ENCODE results near the gene ARHGEF4.

ARHGEF4 gene

GRCh38 chr2:130864830-130865800, 28.4 kb downstream of the ARHGEF4 start:
- no peak for DNase-seq

GRCh38 chr2:130869441-130870160, 32.9 kb downstream of the ARHGEF4 start:
- no peak for DNase-seq

GRCh38 chr2:130870161-130870485, 33.4 kb downstream of the ARHGEF4 start:
- DNase-seq: no peak

GRCh38 chr2:130870779-130871178, 34.1 kb downstream of the ARHGEF4 start:
- no peak for DNase-seq

GRCh38 chr2:130871843-130872740, 35.4 kb downstream of the ARHGEF4 start:
- no peak for DNase-seq

- DNase-seq: no peak
Observed at GRCh38 chr2:130872741-130873125, 36.0 kb downstream of the ARHGEF4 start.

GRCh38 chr2:130873700-130874346, 37.1 kb downstream of the ARHGEF4 start:
- DNase-seq: peak in 5 of 6 experiments; percentile 25 to 51 (median 36)

- no peak for DNase-seq
Observed at GRCh38 chr2:130874512-130874911, 37.8 kb downstream of the ARHGEF4 start.

- DNase-seq: no peak
Observed at GRCh38 chr2:130875935-130876334, 39.2 kb downstream of the ARHGEF4 start.

GRCh38 chr2:130877258-130877657, 40.5 kb downstream of the ARHGEF4 start:
- no peak for DNase-seq

GRCh38 chr2:130878316-130878715, 41.6 kb downstream of the ARHGEF4 start:
- no peak for DNase-seq

GRCh38 chr2:130878933-130879332, 42.2 kb downstream of the ARHGEF4 start:
- DNase-seq: no peak

GRCh38 chr2:130882111-130882690, 45.5 kb downstream of the ARHGEF4 start:
- peak in 1 of 6 experiments; percentile 1 for DNase-seq

GRCh38 chr2:130882991-130883390, 46.3 kb downstream of the ARHGEF4 start:
- no peak for DNase-seq

- DNase-seq: no peak
Observed at GRCh38 chr2:130883496-130883895, 46.8 kb downstream of the ARHGEF4 start.

- DNase-seq: no peak
Observed at GRCh38 chr2:130884013-130884412, 47.3 kb downstream of the ARHGEF4 start.

- no peak for DNase-seq
Observed at GRCh38 chr2:130884503-130884902, 47.8 kb downstream of the ARHGEF4 start.

GRCh38 chr2:130887643-130888042, 50.9 kb downstream of the ARHGEF4 start:
- no peak for DNase-seq

- no peak for DNase-seq
Observed at GRCh38 chr2:130890941-130891669, 54.4 kb downstream of the ARHGEF4 start.

GRCh38 chr2:130891966-130892365, 55.3 kb downstream of the ARHGEF4 start:
- DNase-seq: no peak

All from stimulated activated naive CD4-positive, alpha-beta T cell (primary cell).